Measurements from ENCODE around the gene THBS3.
"Not testable (repeated sequence)": the region's sequence is repeated elsewhere in the genome, so short reads cannot be mapped to it uniquely, and the experiment has no call there.

THBS3 gene

GRCh38 chr1:155197901-155198546, 9.7 kb downstream of the THBS3 start:
- no peak for TF ChIP-seq CTCF (IDR thresholded peaks at IDR 0.05; ENCODE audit: extremely low read depth, missing control alignments)
- no peak for DNase-seq (ENCODE audit: low spot score)

- no peak for DNase-seq (ENCODE audit: low spot score)
- TF ChIP-seq CTCF (IDR thresholded peaks at IDR 0.05; ENCODE audit: extremely low read depth, missing control alignments), result no peak
These were observed 10.6 kb downstream of the THBS3 start for GRCh38 chr1:155196893-155197638.

GRCh38 chr1:155196103-155196892, 11.4 kb downstream of the THBS3 start:
- TF ChIP-seq CTCF (IDR thresholded peaks at IDR 0.05; ENCODE audit: extremely low read depth, missing control alignments), result no peak
- DNase-seq (ENCODE audit: low spot score), result no peak

GRCh38 chr1:155195201-155196102, 12.2 kb downstream of the THBS3 start:
- DNase-seq (ENCODE audit: low spot score), result no peak

GRCh38 chr1:155193991-155194240, 13.8 kb downstream of the THBS3 start:
- not testable (repeated sequence) for DNase-seq (ENCODE audit: low spot score)

More at GRCh38 chr1:155195201-155196102, 12.2 kb downstream of the THBS3 start:
- no peak for TF ChIP-seq CTCF (IDR thresholded peaks at IDR 0.05; ENCODE audit: extremely low read depth, missing control alignments)

GRCh38 chr1:155193275-155193990, 14.3 kb downstream of the THBS3 start:
- DNase-seq (ENCODE audit: low spot score), result peak; percentile 93
- peak; percentile 97 for TF ChIP-seq CTCF (IDR thresholded peaks at IDR 0.05; ENCODE audit: extremely low read depth, missing control alignments)

Measured in GM20000 (cell line).